Chondrocyte (in vitro differentiated cells): ENCODE results near the gene C10orf90. TPM values are rescaled to one million over a fixed set of nuclear protein-coding genes. Genes with fewer than 3 reads are reported as not detected.

Experiments
- DNase-seq: peaks from one replicate; pipeline ENCODE4 v3.0.0; 2021; ENCODE audit warnings: mixed read lengths, low spot score
- H3K27ac Mint-ChIP-seq: one replicate; pipeline ENCODE4 v1.8.0; 2021; ENCODE audit warnings: mild to moderate bottlenecking, moderate library complexity, mixed read lengths; ENCODE audit not compliant: unreplicated experiment
- H3K27me3 Mint-ChIP-seq: 2 replicates; pipeline ENCODE4 v1.8.0; 2021; ENCODE audit warnings: low read depth, mixed read lengths
- H3K36me3 Mint-ChIP-seq: 2 replicates; pipeline ENCODE4 v1.8.0; 2021; ENCODE audit warnings: low read depth, mixed read lengths
- H3K4me1 Mint-ChIP-seq: 2 replicates; pipeline ENCODE4 v1.8.0; 2021; ENCODE audit warnings: low read depth, mild to moderate bottlenecking, mixed read lengths
- H3K4me3 Mint-ChIP-seq: one replicate; pipeline ENCODE4 v1.8.0; 2021; ENCODE audit warnings: mild to moderate bottlenecking, moderate library complexity, mixed read lengths; ENCODE audit not compliant: unreplicated experiment
- H3K9me3 Mint-ChIP-seq: 2 replicates; pipeline ENCODE4 v1.8.0; 2021; ENCODE audit warnings: low read depth, mixed read lengths
- CTCF ChIP-seq: fragments of 200-600 bp; sonication (generic); IDR thresholded peaks from 2 replicates; pipeline ENCODE4 v1.5.0; 2021; ENCODE audit warnings: antibody characterized with exemption, mild to moderate bottlenecking, moderate library complexity
- total RNA-seq: library from RNA; stranded (reverse); gene quantifications from 3 replicates; pipeline ENCODE4 v1.2.1, GENCODE V29; 2021

C10orf90 gene
- total RNA-seq, 1 donor from 2014 or later, result not detected

GRCh38 chr10:126465771-126466170 is 204.7 kb downstream of the C10orf90 start:
- H3K9me3 Mint-ChIP-seq, result no peaks in the 10 kb centered on the region
- no peak overlapping the region for H3K4me3 Mint-ChIP-seq
- peaks cover 2% of the 10 kb centered on the region for H3K27me3 Mint-ChIP-seq
- no peaks in the 10 kb centered on the region for H3K36me3 Mint-ChIP-seq
- no peak for DNase-seq
- H3K27ac Mint-ChIP-seq, result no peak overlapping the region
- TF ChIP-seq CTCF, result peak; percentile 22
- no peaks in the 10 kb centered on the region for H3K4me1 Mint-ChIP-seq

DNA sequence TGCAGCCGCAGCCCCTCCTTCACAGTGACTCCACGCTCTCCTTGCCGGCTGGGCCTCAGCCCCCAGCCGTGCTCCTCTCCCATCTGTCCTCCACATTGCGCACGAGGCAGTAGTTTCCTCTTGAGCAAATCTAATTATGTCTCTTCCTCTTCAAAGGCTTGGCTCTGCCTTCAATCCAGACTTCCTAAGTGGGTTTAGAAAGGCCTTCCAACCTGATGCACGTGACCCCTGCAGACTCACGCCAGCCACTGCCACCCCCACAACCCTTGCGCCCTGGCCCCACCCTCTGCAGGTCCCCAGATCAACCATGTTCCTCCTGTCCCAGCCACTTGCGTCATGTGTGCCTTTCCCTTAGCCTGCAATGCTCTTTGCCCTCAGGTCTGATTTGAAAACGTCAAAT is 207.2 kb downstream of the C10orf90 start:
- H3K27ac Mint-ChIP-seq, result no peak overlapping the region

DNA sequence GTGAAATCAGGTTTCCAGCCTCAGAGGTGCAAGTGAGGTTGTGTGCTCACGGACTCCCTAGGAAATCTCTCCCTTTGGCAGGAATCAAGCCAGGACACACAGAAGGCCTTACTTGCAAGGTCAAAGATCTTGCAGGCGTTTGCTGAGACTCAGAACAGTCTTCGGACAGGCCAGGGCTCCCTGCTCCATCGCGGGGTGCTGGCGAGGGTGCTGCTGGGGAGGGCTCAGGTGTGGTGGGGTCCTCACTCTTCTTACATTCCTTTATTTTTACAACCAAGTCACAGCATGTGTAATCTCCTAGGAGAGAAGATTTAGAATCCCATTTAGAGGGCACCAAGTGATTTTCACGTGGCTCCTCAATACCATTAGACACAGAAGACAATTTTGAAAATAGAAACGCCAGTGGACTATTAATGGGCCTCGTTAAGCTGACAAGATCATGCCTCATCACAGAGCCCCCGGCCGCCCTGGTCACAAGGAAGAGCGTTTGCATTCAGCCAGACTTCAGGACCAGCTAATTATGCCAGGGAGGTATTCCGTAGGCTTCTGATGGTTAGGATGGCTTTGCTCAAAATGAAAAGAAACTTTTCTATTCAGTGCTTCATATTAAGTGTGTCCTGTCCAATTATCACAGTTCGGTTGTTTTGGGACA is 209.1 kb downstream of the C10orf90 start:
- no peak for DNase-seq
- no peak for TF ChIP-seq CTCF
- H3K27me3 Mint-ChIP-seq, result peaks cover 2% of the 10 kb centered on the region
- no peaks in the 10 kb centered on the region for H3K9me3 Mint-ChIP-seq
- H3K4me1 Mint-ChIP-seq, result peaks cover 22% of the 10 kb centered on the region
- no peaks in the 10 kb centered on the region for H3K36me3 Mint-ChIP-seq
- no peak overlapping the region for H3K4me3 Mint-ChIP-seq
- no peak overlapping the region for H3K27ac Mint-ChIP-seq

More for the DNA sequence above, 207.2 kb downstream of the C10orf90 start:
- Mint-ChIP-seq H3K4me1 (peaks cover 21% of the 10 kb centered on the region), H3K27me3 (peaks cover 2% of the 10 kb centered on the region), H3K4me3 (no peak overlapping the region), H3K9me3 (no peaks in the 10 kb centered on the region), H3K36me3 (no peaks in the 10 kb centered on the region)
- no peak for TF ChIP-seq CTCF
- DNase-seq, result no peak

- peak; percentile 3 for TF ChIP-seq CTCF
- Mint-ChIP-seq H3K27me3 (peaks cover 2% of the 10 kb centered on the region), H3K4me3 (no peak overlapping the region), H3K36me3 (no peaks in the 10 kb centered on the region), H3K4me1 (peaks cover 22% of the 10 kb centered on the region), H3K9me3 (no peaks in the 10 kb centered on the region), H3K27ac (peak overlapping the region; percentile 75)
- no peak for DNase-seq
Observed at GRCh38 chr10:126459878-126460481, 210.5 kb downstream of the C10orf90 start.

GRCh38 chr10:126459032-126459831 is 211.3 kb downstream of the C10orf90 start:
- no peaks in the 10 kb centered on the region for H3K9me3 Mint-ChIP-seq
- no peaks in the 10 kb centered on the region for H3K36me3 Mint-ChIP-seq
- no peaks in the 10 kb centered on the region for H3K27me3 Mint-ChIP-seq
- peak overlapping the region; percentile 75 for H3K27ac Mint-ChIP-seq
- peak; percentile 64 for TF ChIP-seq CTCF
- no peak overlapping the region for H3K4me3 Mint-ChIP-seq
- DNase-seq, result no peak
- peaks cover 22% of the 10 kb centered on the region for H3K4me1 Mint-ChIP-seq
